Measurements from ENCODE around the gene ENPP3.

- TF ChIP-seq POLR2AphosphoS5 (IDR thresholded peaks at IDR 0.05; ENCODE audit: low read depth, low read length), result no peak
- no peak for TF ChIP-seq FOXP2 (optimal IDR thresholded peaks at IDR 0.05; ENCODE audit: borderline replicate concordance, extremely low read depth, extremely low read length, insufficient read depth)
- no peak for TF ChIP-seq TAF1 (IDR thresholded peaks at IDR 0.05; ENCODE audit: borderline replicate concordance, insufficient read depth, low read length)
These were observed 138.8 kb downstream of the ENPP3 start for GRCh38 chr6:131775886-131776285.
